Measurements from ENCODE around the gene WNT4. TPM values are rescaled to one million over a fixed set of nuclear protein-coding genes. Genes with fewer than 3 reads are reported as not detected.

Gene WNT4
- total RNA-seq, 2 donors from 2014 or later: 0.52 to 1.3 TPM

DNA sequence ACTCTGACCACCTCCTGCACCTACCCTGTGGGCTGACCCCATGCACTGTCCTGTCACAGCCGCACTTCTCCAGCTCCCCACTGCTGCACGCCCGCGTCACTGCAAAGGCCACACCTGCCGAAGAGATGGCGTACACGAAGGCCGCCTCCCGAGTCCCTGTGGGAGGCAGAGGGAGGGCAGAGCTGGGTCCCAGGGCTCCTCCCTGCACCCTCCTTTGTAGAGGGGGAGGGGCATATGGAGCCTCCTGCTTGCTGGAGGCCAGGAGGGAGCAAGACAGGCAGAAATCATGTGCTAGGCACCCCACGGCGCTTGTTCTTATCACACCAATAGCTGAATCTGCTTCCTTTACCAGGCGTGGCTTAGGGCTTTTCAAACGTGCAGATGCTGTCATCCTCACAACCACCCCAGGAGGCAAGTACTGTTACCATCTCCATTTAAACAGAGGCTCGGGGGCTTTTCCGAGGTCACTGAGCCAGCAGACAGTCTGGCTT, 21.4 kb downstream of the WNT4 start:
- no peaks in the 10 kb centered on the region for H3K27me3 ChIP-seq
- H3K9me3 ChIP-seq: no peaks in the 10 kb centered on the region
- TF ChIP-seq, protein P1, sequence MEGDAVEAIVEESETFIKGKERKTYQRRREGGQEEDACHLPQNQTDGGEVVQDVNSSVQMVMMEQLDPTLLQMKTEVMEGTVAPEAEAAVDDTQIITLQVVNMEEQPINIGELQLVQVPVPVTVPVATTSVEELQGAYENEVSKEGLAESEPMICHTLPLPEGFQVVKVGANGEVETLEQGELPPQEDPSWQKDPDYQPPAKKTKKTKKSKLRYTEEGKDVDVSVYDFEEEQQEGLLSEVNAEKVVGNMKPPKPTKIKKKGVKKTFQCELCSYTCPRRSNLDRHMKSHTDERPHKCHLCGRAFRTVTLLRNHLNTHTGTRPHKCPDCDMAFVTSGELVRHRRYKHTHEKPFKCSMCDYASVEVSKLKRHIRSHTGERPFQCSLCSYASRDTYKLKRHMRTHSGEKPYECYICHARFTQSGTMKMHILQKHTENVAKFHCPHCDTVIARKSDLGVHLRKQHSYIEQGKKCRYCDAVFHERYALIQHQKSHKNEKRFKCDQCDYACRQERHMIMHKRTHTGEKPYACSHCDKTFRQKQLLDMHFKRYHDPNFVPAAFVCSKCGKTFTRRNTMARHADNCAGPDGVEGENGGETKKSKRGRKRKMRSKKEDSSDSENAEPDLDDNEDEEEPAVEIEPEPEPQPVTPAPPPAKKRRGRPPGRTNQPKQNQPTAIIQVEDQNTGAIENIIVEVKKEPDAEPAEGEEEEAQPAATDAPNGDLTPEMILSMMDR (IDR thresholded peaks at IDR 0.05): no peak
- TF ChIP-seq POLR2A (IDR thresholded peaks at IDR 0.05): no peak
- no peak overlapping the region for H3K27ac ChIP-seq
- WGBS, 2 donors: 79 to 82% methylated on average over 6 to 15 of the region's 15 CpGs
- DNase-seq (peak in 1 of 4 donors; percentile 37), ATAC-seq (no peak)
- intact Hi-C loops (cut with DNase I): no loop called here
- H3K4me3 ChIP-seq: no peak overlapping the region
- H3K4me1 ChIP-seq: no peaks in the 10 kb centered on the region
- peaks cover 0 to 2% of the 10 kb centered on the region in 2 donors for H3K36me3 ChIP-seq (replicated peaks in 1 of 2; ENCODE audit: insufficient read depth in 1 of 2, low read depth in 2 of 2)

DNA sequence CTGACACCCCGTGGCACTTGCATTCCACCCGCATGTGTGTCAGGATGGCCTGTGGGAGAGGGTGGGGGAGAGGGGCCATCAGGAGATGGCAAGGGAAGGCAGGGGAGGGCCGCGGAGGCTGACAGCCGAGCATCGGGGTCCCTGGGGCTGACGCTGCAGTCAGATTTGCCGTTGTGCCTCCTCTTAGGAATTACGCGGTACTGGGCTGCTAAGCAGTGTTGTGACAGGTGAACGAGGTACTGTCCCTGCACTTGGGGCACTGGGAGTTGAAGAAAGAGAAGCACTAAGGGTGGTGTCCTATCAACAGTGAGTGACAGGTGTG, 22.5 kb downstream of the WNT4 start:
- TF ChIP-seq, protein P1 (IDR thresholded peaks at IDR 0.05): no peak
- TF ChIP-seq POLR2A (IDR thresholded peaks at IDR 0.05): no peak
- Histone ChIP-seq H3K4me1 (no peaks in the 10 kb centered on the region), H3K27me3 (no peaks in the 10 kb centered on the region), H3K27ac (no peak overlapping the region), H3K4me3 (no peak overlapping the region), H3K36me3 (replicated peaks in 1 of 2; ENCODE audit: insufficient read depth in 1 of 2, low read depth in 2 of 2) (peaks cover 0 to 2% of the 10 kb centered on the region in 2 donors), H3K9me3 (no peaks in the 10 kb centered on the region)
- WGBS, 2 donors: 82 to 91% methylated on average over 9 to 11 of the region's 11 CpGs
- intact Hi-C loops (cut with DNase I): no loop called here
- no peak for DNase-seq
- ATAC-seq: no peak

DNA sequence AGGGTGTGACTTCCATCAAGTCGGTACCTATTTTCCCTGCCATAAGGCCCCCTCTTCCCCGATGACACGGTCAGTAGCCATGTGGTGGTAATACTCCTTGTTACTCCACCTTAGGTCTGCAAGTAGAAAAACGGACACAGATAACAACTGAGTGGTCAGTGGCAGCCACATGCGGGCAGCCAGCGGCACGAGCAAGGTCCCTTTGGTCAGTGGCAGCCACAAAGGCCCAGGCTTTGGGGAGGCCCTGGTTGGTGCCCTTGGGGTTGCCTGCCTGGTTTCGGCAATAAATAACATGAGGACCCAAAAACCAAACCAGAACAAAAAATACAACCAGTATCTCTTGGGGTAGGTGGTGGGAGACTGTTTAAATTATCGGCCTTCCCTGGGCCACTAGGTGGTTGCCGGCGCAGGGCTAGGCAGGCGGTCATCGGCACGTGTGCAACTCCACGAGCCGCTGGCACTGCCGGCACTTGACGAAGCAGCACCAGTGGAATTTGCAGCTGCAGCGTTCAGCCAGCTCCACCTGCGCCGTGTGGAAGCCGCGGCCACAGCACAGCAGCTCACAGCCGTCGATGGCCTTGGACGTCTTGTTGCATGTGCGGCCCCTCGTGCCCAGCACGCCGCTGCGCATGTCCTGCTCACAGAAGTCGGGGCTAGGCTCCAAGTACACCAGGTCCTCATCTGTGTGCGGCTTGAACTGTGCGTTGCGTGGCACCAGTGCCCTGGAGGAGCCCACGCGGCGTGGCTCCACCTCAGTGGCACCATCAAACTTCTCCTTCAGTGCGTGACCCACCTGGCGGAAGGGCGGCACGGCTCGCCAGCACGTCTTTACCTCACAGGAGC, 23.1 kb downstream of the WNT4 start:
- Histone ChIP-seq H3K4me3 (no peak overlapping the region), H3K27me3 (no peaks in the 10 kb centered on the region), H3K9me3 (no peaks in the 10 kb centered on the region), H3K36me3 (replicated peaks in 1 of 2; ENCODE audit: insufficient read depth in 1 of 2, low read depth in 2 of 2) (peaks cover 0 to 2% of the 10 kb centered on the region in 2 donors), H3K27ac (no peak overlapping the region), H3K4me1 (no peaks in the 10 kb centered on the region)
- TF ChIP-seq, protein P1 (IDR thresholded peaks at IDR 0.05): no peak
- TF ChIP-seq POLR2A (IDR thresholded peaks at IDR 0.05): no peak
- ATAC-seq (no peak), DNase-seq (no peak)
- 91 to 96% methylated on average over 19 to 34 of the region's 44 CpGs for WGBS, 2 donors
- intact Hi-C loops (cut with DNase I): no loop called here

DNA sequence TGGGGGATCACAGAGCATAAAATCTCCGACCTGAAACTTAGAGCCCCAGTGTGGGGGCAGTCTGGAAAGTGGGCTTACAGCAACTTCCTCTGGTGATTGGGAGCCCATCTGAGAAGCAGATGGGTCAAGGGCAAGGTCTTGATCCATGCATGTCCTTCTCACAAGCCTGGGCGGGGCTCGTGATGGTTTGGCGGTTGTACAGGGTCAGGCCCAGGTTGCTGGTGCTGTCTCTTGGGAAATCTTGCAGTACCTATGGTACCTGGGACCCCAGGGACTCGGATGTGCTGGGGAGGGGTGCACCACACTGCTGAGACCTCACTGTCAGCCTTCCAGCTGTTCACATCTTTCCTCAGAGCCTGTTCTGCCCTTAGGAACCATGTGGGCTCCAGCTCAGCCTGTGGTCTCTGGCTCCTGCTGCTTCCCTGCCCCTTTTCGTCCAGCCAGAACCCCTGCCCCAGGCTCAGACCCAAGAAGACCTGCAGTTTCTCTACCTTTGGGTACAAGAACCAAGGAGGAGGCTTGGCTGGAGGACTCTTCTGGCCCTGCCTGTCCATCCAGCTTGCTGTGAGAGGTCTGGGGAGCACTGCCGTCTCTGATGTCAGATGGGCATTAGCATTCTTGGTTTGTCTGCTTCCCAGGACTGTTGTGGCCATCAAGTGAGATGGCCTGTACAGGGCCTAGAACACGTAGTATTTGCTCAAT, 24.5 kb downstream of the WNT4 start:
- TF ChIP-seq, protein P1 (IDR thresholded peaks at IDR 0.05): no peak
- TF ChIP-seq POLR2A (IDR thresholded peaks at IDR 0.05): no peak
- Histone ChIP-seq H3K27me3 (no peaks in the 10 kb centered on the region), H3K4me1 (peaks cover 7% of the 10 kb centered on the region), H3K27ac (no peak overlapping the region), H3K36me3 (replicated peaks in 1 of 2; ENCODE audit: insufficient read depth in 1 of 2, low read depth in 2 of 2) (peaks cover 0 to 2% of the 10 kb centered on the region in 2 donors), H3K9me3 (no peaks in the 10 kb centered on the region), H3K4me3 (no peak overlapping the region)
- WGBS, 2 donors: 86 to 94% methylated on average over 5 to 8 of the region's 8 CpGs
- intact Hi-C loops (cut with DNase I): no loop called here
- ATAC-seq (no peak), DNase-seq (no peak)

Data from body of pancreas (tissue), 4 donors.